Frontal cortex (tissue), 4 donors: ENCODE measurements around the gene EXOC6B. TPM values are rescaled to one million over a fixed set of nuclear protein-coding genes. Genes with fewer than 3 reads are reported as not detected.

ENCODE experiments used
- DNase-seq, 2 donors: peaks; one replicate each; pipeline ENCODE4 v3.0.0; 2012; ENCODE audit warnings: low spot score in 2 of 2
- FAIRE-seq: peaks from 2 replicates; lab custom pipeline; 2012; peaks lifted over from hg19 to GRCh38; lab: Jason Lieb, UNC
- total RNA-seq: library from RNA; depleted of rRNA; stranded (reverse); fragments of >200 nt; gene quantifications from one replicate; pipeline ENCODE4 v1.2.3, GENCODE V29; 2014
- donor health status: control.
- donor health status: control.
- donor health status: control.

The EXOC6B gene
- total RNA-seq, 1 donor from 2014 or later, result 232 TPM

DNA sequence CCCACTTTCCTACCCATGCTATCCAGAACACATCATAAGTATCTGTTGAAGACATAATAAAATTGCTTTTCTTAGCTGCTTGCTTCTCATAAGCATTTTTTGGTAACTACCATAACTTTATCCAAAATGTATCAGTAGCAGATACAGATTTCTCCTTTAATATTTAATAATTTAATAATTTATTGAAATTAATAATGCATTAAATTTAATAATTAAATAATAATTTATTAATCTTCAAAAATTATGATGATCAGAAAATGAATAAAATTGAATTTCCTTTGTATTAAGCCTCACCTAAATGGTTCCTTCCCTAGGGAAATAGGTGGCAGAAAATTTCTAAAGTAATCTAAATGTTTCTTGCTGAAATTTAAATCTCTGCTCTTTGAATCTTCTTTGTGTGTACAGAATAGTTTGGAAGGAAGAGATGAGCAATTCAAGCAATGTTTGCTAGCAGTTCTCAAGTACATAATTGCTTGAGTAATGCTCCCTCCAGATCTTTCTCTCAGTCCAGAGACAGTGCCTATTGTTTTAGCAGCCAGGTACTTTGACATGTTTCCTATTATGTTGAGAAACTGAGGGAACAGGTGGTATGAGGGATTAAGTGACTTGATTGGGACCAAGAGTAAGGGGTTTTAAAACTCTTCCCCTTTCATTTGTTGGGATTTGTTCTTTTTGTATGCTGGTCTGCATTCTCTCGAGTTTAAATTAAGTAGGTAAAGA lies 555.1 kb downstream of the EXOC6B start:
- FAIRE-seq, result peak; percentile 39
- DNase-seq, result no peak

DNA sequence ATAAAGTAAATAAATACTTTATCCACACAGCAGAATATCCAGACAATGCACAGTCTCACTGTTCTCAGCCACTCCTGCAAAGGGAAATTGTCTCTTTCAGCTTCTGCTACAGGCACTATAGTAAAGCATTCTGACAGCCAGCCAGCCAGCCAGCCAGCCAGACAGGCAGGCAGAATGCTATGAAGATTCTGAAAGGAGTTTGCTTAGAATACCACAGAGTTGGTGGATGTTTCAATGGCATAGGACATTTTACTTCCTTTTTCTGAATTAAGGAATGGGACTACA lies 562.1 kb downstream of the EXOC6B start:
- DNase-seq, result no peak
- FAIRE-seq, result no peak

DNA sequence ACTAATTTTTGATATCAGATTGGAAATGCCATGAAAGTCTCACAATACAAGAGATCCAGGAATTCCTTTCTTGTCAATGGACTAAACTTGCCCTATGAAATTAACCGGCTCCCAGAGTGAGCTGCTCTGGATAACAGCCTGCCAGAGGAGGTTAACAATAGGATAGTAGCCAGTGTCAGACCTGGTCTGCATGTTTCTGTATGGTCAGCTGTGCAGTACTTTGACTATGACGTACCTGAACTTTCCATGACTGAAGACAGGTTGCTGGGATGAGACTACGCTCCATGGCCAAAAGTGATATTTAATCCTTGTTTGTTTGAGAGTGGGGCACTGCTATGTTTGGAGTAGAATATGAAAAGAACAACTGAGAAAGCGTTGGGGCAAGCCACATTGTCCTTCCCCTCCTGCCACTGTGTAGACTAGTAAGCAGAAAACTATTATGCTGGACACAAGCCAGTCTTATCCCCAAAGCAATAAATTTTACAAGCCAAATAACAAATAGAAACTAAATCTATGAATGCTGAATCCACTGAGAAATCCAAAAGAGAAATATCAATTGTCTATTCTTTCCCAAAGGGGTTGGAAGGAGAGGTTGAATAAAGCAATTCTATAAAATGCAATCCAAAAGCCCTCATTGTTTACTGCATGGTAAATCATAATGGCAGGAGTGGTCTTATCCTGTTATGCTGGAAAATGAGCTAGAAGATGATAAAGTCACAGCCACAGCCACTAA lies 562.6 kb downstream of the EXOC6B start:
- DNase-seq (no peak), FAIRE-seq (no peak)

DNA sequence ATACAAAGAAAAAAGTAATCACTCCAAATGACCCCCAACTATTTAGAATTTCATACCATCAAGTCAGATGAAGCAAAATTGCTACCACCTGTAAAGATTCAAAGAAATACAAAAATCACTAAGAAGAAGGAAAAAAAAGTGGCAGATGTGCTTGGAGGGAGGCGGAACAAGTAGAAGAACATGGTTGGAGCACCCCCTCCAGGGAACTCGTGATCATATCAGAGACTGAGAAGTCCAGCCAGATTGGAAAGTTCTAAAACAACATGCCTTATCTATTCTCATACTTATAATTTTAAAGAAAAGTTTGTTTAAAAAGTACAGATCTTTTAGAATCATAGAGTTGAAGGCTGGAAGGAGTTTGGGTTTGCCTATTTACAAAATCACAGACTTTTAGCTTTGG lies 564.8 kb downstream of the EXOC6B start:
- DNase-seq (no peak), FAIRE-seq (no peak)

GRCh38 chr2:72255540-72255939 lies 570.3 kb downstream of the EXOC6B start:
- FAIRE-seq, result no peak
- no peak for DNase-seq

GRCh38 chr2:72254831-72255451 lies 570.9 kb downstream of the EXOC6B start:
- DNase-seq (no peak), FAIRE-seq (no peak)

GRCh38 chr2:72238311-72238710 lies 587.5 kb downstream of the EXOC6B start:
- FAIRE-seq (no peak), DNase-seq (no peak)

DNA sequence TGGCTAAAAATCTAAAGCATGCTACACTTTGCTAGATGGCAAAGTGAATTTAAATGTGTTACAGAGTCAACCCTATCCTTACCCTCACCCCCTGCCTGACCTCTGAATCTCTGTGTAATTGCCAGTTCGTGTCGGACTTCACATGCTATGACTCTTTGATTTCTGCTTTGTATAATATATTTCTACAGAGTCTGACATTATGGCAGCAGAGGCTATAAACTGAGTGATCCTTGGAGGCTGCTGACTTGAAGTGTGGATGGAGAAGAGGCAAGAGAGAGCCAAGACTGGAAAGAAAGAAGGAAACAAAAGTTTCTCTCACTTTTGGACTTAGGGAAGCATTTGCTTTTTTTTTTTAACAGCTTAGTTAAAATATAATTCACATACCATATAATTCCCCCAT lies 588.3 kb downstream of the EXOC6B start:
- FAIRE-seq (no peak), DNase-seq (no peak)

DNA sequence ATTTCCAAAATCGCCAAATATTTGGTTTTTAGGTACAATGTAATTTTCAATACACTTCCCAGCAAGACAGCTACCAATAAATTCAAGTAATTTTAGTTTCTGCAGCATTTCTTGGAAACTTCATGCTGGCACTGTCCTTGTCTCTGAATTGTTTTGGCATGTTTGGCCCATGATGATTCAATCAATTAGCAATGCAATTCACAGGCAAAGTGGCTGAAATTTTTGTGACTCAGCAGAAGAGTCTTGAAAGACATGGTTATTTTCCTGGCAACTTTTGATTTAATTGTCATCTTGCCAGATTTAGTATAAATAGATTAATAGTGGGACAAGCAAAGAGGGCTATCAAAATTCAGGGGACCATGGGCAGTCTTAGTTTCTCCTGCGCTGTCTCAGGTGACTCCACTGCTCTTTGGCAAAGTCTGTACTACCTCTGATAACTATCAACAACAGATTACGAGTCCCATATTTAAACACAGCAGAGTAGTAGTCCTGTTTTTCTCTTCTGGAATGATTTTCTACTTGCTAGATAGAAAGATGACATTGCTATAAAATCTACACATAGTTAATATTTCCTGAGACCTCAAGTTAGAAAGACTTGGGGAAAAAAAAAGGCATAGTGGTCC lies 589.3 kb downstream of the EXOC6B start:
- no peak for FAIRE-seq

GRCh38 chr2:72235497-72236415 lies 590.1 kb downstream of the EXOC6B start:
- DNase-seq (no peak), FAIRE-seq (no peak)

More for the DNA sequence above, 589.3 kb downstream of the EXOC6B start:
- DNase-seq, result no peak

GRCh38 chr2:72233211-72233610 lies 592.6 kb downstream of the EXOC6B start:
- FAIRE-seq, result no peak
- no peak for DNase-seq

GRCh38 chr2:72222829-72223564 lies 602.8 kb downstream of the EXOC6B start:
- FAIRE-seq (no peak), DNase-seq (no peak)

DNA sequence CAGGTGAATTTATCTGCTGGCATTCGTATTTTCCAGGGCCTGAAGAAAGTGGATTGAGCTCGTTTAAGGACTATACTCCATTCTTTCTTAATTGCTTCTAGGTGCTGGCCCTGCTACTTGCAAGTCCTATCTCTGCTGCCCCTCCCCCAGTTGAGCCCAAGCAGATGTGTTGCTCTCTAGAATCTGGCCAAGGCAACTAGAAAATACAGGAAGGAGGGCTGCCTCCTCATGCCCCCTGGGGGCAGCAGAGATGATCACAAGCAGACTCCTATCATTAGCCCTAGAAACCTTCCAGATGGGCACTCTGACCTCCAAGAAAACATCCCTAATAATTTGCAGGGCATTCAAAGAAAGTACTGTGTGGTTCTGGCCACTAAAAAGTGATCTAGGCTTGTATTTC lies 605.7 kb downstream of the EXOC6B start:
- DNase-seq (no peak), FAIRE-seq (no peak)

- no peak for DNase-seq
- no peak for FAIRE-seq
Measured at GRCh38 chr2:72214429-72215143, 611.2 kb downstream of the EXOC6B start.

GRCh38 chr2:72212486-72212855 lies 613.4 kb downstream of the EXOC6B start:
- FAIRE-seq, result no peak
- DNase-seq, result no peak

DNA sequence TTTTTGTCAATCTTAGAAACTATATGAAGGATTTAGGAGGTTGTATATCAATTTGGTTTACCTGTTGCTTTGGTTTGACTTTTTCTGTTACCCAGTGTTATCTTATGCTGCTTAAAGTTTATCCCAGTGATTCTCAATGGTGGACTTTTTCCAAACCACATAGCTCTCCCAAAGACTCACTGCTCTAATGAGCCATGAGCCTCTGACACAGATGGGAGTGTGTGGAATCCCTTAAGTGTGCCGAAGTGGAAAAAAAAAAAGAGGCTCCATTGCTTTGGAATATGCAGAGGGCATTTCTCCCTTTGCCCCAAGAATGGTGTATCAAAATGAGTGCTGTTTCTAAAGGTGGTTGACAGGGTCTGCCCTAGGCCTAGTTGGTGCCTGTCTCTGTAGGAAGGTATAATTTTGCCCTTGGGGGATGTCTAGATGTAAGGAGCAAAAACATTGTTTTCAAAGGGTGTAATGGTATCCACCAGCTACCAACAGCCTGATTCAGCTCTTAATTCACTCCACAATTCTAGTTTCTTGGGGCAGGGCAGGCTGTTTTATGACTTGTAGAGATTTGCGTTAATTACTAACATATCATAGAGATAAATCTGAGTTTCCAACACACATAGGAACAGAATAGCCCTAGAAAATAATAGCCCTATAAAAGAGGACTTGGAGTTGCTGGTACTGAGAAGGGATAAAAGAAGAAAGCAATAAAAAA lies 613.9 kb downstream of the EXOC6B start:
- FAIRE-seq (no peak), DNase-seq (no peak)

- FAIRE-seq (no peak), DNase-seq (no peak)
Measured at GRCh38 chr2:72211350-72211749, 614.5 kb downstream of the EXOC6B start.

DNA sequence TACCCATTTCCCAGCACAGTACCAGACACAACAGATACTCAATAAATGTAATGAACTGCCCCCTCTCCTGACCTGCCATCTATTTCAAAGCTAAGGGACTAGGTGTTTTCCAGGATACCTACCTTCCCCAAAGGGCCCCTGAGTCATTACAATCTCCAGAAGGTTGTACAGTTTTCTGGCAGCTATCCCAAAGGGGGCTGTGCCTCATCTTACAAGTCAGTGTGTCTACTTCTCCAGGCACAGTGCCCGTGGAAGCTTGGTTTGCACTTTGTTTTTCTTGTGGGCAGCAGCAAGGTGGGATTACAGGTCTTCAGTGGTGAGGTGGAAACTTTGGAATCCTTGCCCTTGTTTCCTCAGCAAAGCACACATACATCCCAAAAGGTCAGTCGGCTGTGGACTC lies 615.4 kb downstream of the EXOC6B start:
- FAIRE-seq, result no peak

More for the DNA sequence above, 615.4 kb downstream of the EXOC6B start:
- no peak for DNase-seq
